K562 (cell line): ENCODE measurements around the gene CLIP2. TPM values are rescaled to one million over a fixed set of nuclear protein-coding genes. Genes with fewer than 3 reads are reported as not detected.

Source experiments
- BCLAF1 ChIP-seq, 2 experiments: fragments of 450-650 bp in 1 of 2; IDR thresholded peaks; 2 replicates each; pipeline ENCODE4 v1.6.1; 2011 to 2017; ENCODE audit warnings: low read depth in 2 of 2, antibody characterized with exemption in 1 of 2, borderline replicate concordance in 1 of 2, low read length in 1 of 2, mild to moderate bottlenecking in 1 of 2, mixed read lengths in 1 of 2; ENCODE audit not compliant: control insufficient read depth in 1 of 2
- CREM ChIP-seq: IDR thresholded peaks from 2 replicates; pipeline ENCODE4 v1.6.1; 2014; ENCODE audit warnings: antibody characterized with exemption, low read depth
- E2F8 ChIP-seq: fragments of 450-650 bp; IDR thresholded peaks from 2 replicates; pipeline ENCODE4 v1.7.1; 2018; ENCODE audit warnings: mild to moderate bottlenecking, low read depth; ENCODE audit not compliant: partially characterized antibody
- ERF ChIP-seq: fragments of 450-650 bp; formaldehyde crosslinking; IDR thresholded peaks from 2 replicates; pipeline ENCODE4 v1.4.0; 2020; ENCODE audit warnings: mild to moderate bottlenecking, mixed read lengths
- HDAC2 ChIP-seq: fragments of 450-650 bp; IDR thresholded peaks from 2 replicates; pipeline ENCODE4 v1.6.1; 2016; ENCODE audit warnings: mild to moderate bottlenecking
- RNF2 ChIP-seq: sonication (generic); IDR thresholded peaks from 2 replicates; pipeline ENCODE4 v1.6.1; 2016
- SLC30A9 ChIP-seq: fragments of 250-450 bp; sonication (Bioruptor Pico); IDR thresholded peaks from 2 replicates; pipeline ENCODE4 v1.8.0; 2022; ENCODE audit warnings: mild to moderate bottlenecking, moderate library complexity
- SNRNP70 ChIP-seq: fragments of 200-400 bp; formaldehyde crosslinking; optimal IDR thresholded peaks from 2 replicates; pipeline ENCODE3; 2017; ENCODE audit warnings: low read depth, low read length
- TAL1 ChIP-seq: fragments of 450-650 bp; IDR thresholded peaks from 2 replicates; pipeline ENCODE4 v1.6.1; 2016; ENCODE audit warnings: mild to moderate bottlenecking
- TCF3 ChIP-seq: sonication (generic); formaldehyde crosslinking; IDR thresholded peaks from 2 replicates; pipeline ENCODE4 v1.4.0; 2020; ENCODE audit warnings: mild to moderate bottlenecking, missing genetic modification reagents
- VEZF1 ChIP-seq: fragments of 200-800 bp; sonication (Bioruptor generic); IDR thresholded peaks from 2 replicates; pipeline ENCODE4 v1.6.1; 2017; ENCODE audit warnings: missing genetic modification characterization, missing compliant biosample characterization
- ZBTB11 ChIP-seq, 3 experiments: fragments of 200-800 bp in 1 of 3; fragments of 250-450 bp in 1 of 3; fragments of 450-650 bp in 1 of 3; sonication (Bioruptor Pico) in 1 of 3; sonication (Bioruptor generic) in 1 of 3; formaldehyde crosslinking in 1 of 3; IDR thresholded peaks; 2 replicates each; pipeline versions ENCODE4 v1.6.1 to v1.8.0; 2016 to 2022; ENCODE audit warnings: mild to moderate bottlenecking in 2 of 3, missing genetic modification characterization in 2 of 3, missing compliant biosample characterization in 1 of 3, moderate library complexity in 1 of 3
- ZNF121 ChIP-seq: sonication (generic); formaldehyde crosslinking; conservative IDR thresholded peaks from 2 replicates; pipeline ENCODE4 v1.8.0; 2022; ENCODE audit warnings: missing genetic modification reagents
- ZNF655 ChIP-seq: fragments of 250-450 bp; sonication (Bioruptor Pico); IDR thresholded peaks from 2 replicates; pipeline ENCODE4 v1.5.0; 2021
- polyA plus RNA-seq, 8 experiments: library from polyadenylated mRNA; depleted of rRNA in 4 of 8; stranded (reverse) in 5 of 8; unstranded in 3 of 8; fragments of >200 nt; fragmentation: Nextera tagmentation in 2 of 8; fragmentation: Illumina TruSeq in 1 of 8; extraction: Ambion mirVana in 2 of 8; extraction: Trizol in 1 of 8; gene quantifications; 2 replicates each; pipeline versions ENCODE4 v1.2.1 to v1.2.3, GENCODE V29; 2011 to 2014; ENCODE audit warnings: inconsistent platforms in 1 of 8, missing spikeins in 1 of 8
- total RNA-seq, 7 experiments: library from RNA; depleted of rRNA in 6 of 7; stranded (reverse); fragments of >200 nt in 6 of 7; fragmentation: Illumina TruSeq in 2 of 7; extraction: Trizol in 2 of 7; gene quantifications; 2 replicates each; pipeline versions ENCODE4 v1.2.1 to v1.2.3, GENCODE V29; 2011 to 2021; ENCODE audit warnings: low replicate concordance in 1 of 7

The CLIP2 gene
- total and polyA plus RNA-seq, 9 of the 15 experiments (the other 6 are each of a cell fraction or from before 2014, with no cell fraction given): 0.07 to 5.4 (median 2.1) TPM

GRCh38 chr7:74289018-74289658, at the start of gene CLIP2 (continued):
- TF ChIP-seq TCF3 (CRISPR knock-in tag) (no peak), SLC30A9 (CRISPR knock-in tag) (no peak), TAL1 (no peak), E2F8 (no peak), SNRNP70 (no peak), ZBTB11 (CRISPR knock-in tag; IDR thresholded peaks at IDR 0.05) (peak in 1 of 3 experiments; percentile 50; a peak in 2 of 6 replicates), HDAC2 (peak; percentile 31; the same call in 1 of the 2 replicates), RNF2 (peak; percentile 41; the same call in 1 of the 2 replicates), CREM (peak; percentile 39; the same call in 1 of the 2 replicates), ZNF655 (no peak), ZNF121 (CRISPR knock-in tag) (no peak), BCLAF1 (IDR thresholded peaks at IDR 0.05; ENCODE audit: borderline replicate concordance in 1 of 2, control insufficient read depth in 1 of 2, low read depth in 2 of 2, low read length in 1 of 2) (no peak), ERF (peak; percentile 60; the same call in 1 of the 2 replicates), VEZF1 (CRISPR knock-in tag) (peak; percentile 99)
